Dendritic cell treated with granulocyte-macrophage colony-stimulating factor and Interleukin-4, amounts not matched to agents 40 ng/mL and 50 ng/mL, for 4 days (primary cell): Measurements from ENCODE around the gene ZNF423.

ENCODE experiments used
- H3K27ac Mint-ChIP-seq: one replicate; pipeline ENCODE4 v1.8.0; 2022; ENCODE audit warnings: mild to moderate bottlenecking, mixed read lengths
- H3K27me3 Mint-ChIP-seq: one replicate; pipeline ENCODE4 v1.8.0; 2022; ENCODE audit warnings: mild to moderate bottlenecking, mixed read lengths
- H3K36me3 Mint-ChIP-seq: one replicate; pipeline ENCODE4 v1.8.0; 2022; ENCODE audit warnings: low read depth, mixed read lengths
- H3K4me1 Mint-ChIP-seq: one replicate; pipeline ENCODE4 v1.8.0; 2022; ENCODE audit warnings: low read depth, mixed read lengths
- H3K4me3 Mint-ChIP-seq: one replicate; pipeline ENCODE4 v1.8.0; 2022; ENCODE audit warnings: mild to moderate bottlenecking, moderate library complexity, mixed read lengths
- H3K9me3 Mint-ChIP-seq: one replicate; pipeline ENCODE4 v1.8.0; 2022; ENCODE audit warnings: mixed read lengths
- intact Hi-C: fragments of 100-400 bp; cut with micrococcal nuclease; formaldehyde crosslinking; loops from one replicate; pipeline ENCODE4 v1.15.0; 2022

Gene ZNF423

GRCh38 chr16:49860593-49860992 lies 4.7 kb upstream of the ZNF423 start:
- Mint-ChIP-seq H3K4me1 (peaks cover 18% of the 10 kb centered on the region), H3K9me3 (no peaks in the 10 kb centered on the region), H3K27me3 (peaks cover 74% of the 10 kb centered on the region), H3K27ac (no peak overlapping the region), H3K4me3 (no peak overlapping the region), H3K36me3 (no peaks in the 10 kb centered on the region)
- intact Hi-C loops, result no loop called here

GRCh38 chr16:49859125-49859811 lies 3.4 kb upstream of the ZNF423 start:
- H3K27ac Mint-ChIP-seq, result no peak overlapping the region
- H3K9me3 Mint-ChIP-seq, result no peaks in the 10 kb centered on the region
- peak overlapping the region; percentile 68 for H3K4me3 Mint-ChIP-seq
- peaks cover 77% of the 10 kb centered on the region for H3K27me3 Mint-ChIP-seq
- intact Hi-C loops, result no loop called here
- H3K4me1 Mint-ChIP-seq, result peaks cover 18% of the 10 kb centered on the region
- H3K36me3 Mint-ChIP-seq, result no peaks in the 10 kb centered on the region

- Mint-ChIP-seq H3K4me3 (peak overlapping the region; percentile 68), H3K27me3 (peaks cover 78% of the 10 kb centered on the region), H3K36me3 (no peaks in the 10 kb centered on the region), H3K9me3 (no peaks in the 10 kb centered on the region), H3K4me1 (peaks cover 18% of the 10 kb centered on the region), H3K27ac (no peak overlapping the region)
- intact Hi-C loops, result no loop called here
Measured at GRCh38 chr16:49858200-49859124, 2.5 kb upstream of the ZNF423 start.

- intact Hi-C loops, result no loop called here
- peaks cover 82% of the 10 kb centered on the region for H3K27me3 Mint-ChIP-seq
- H3K27ac Mint-ChIP-seq, result no peak overlapping the region
- H3K36me3 Mint-ChIP-seq, result no peaks in the 10 kb centered on the region
- H3K4me3 Mint-ChIP-seq, result peak overlapping the region; percentile 74
- peaks cover 18% of the 10 kb centered on the region for H3K4me1 Mint-ChIP-seq
- H3K9me3 Mint-ChIP-seq, result no peaks in the 10 kb centered on the region
Measured at GRCh38 chr16:49857423-49858181, 1.7 kb upstream of the ZNF423 start.

- no peak overlapping the region for H3K27ac Mint-ChIP-seq
- H3K9me3 Mint-ChIP-seq, result no peaks in the 10 kb centered on the region
- H3K27me3 Mint-ChIP-seq, result peaks cover 81% of the 10 kb centered on the region
- intact Hi-C loops, result no loop called here
- H3K4me1 Mint-ChIP-seq, result peaks cover 18% of the 10 kb centered on the region
- no peaks in the 10 kb centered on the region for H3K36me3 Mint-ChIP-seq
- peak overlapping the region; percentile 75 for H3K4me3 Mint-ChIP-seq
Measured at GRCh38 chr16:49856672-49857330, 889 bp upstream of the ZNF423 start.

GRCh38 chr16:49855280-49855821 lies 561 bp downstream of the ZNF423 start:
- no peak overlapping the region for H3K27ac Mint-ChIP-seq
- peak overlapping the region; percentile 73 for H3K4me3 Mint-ChIP-seq
- intact Hi-C loops, result no loop called here

GRCh38 chr16:49854796-49855203 lies 1.1 kb downstream of the ZNF423 start:
- Mint-ChIP-seq H3K9me3 (no peaks in the 10 kb centered on the region), H3K4me1 (peaks cover 18% of the 10 kb centered on the region), H3K36me3 (no peaks in the 10 kb centered on the region), H3K27ac (no peak overlapping the region), H3K4me3 (peak overlapping the region; percentile 17), H3K27me3 (peaks cover 75% of the 10 kb centered on the region)
- intact Hi-C loops, result no loop called here

More at GRCh38 chr16:49855280-49855821, 561 bp downstream of the ZNF423 start:
- H3K36me3 Mint-ChIP-seq, result no peaks in the 10 kb centered on the region
- no peaks in the 10 kb centered on the region for H3K9me3 Mint-ChIP-seq
- H3K4me1 Mint-ChIP-seq, result peaks cover 18% of the 10 kb centered on the region
- H3K27me3 Mint-ChIP-seq, result peaks cover 76% of the 10 kb centered on the region

GRCh38 chr16:49854188-49854795 lies 1.6 kb downstream of the ZNF423 start:
- Mint-ChIP-seq H3K27me3 (peaks cover 75% of the 10 kb centered on the region), H3K4me1 (peaks cover 16% of the 10 kb centered on the region), H3K36me3 (no peaks in the 10 kb centered on the region), H3K27ac (no peak overlapping the region), H3K4me3 (no peak overlapping the region), H3K9me3 (no peaks in the 10 kb centered on the region)
- intact Hi-C loops, result no loop called here

- intact Hi-C loops, result no loop called here
- H3K9me3 Mint-ChIP-seq, result no peaks in the 10 kb centered on the region
- peaks cover under 1% of the 10 kb centered on the region for H3K4me1 Mint-ChIP-seq
- H3K27ac Mint-ChIP-seq, result no peak overlapping the region
- no peak overlapping the region for H3K4me3 Mint-ChIP-seq
- peaks cover 64% of the 10 kb centered on the region for H3K27me3 Mint-ChIP-seq
- no peaks in the 10 kb centered on the region for H3K36me3 Mint-ChIP-seq
Measured at GRCh38 chr16:49852279-49852678, 3.6 kb downstream of the ZNF423 start.

- Mint-ChIP-seq H3K4me1 (no peaks in the 10 kb centered on the region), H3K9me3 (no peaks in the 10 kb centered on the region), H3K4me3 (no peak overlapping the region), H3K36me3 (no peaks in the 10 kb centered on the region), H3K27ac (no peak overlapping the region), H3K27me3 (peaks cover 64% of the 10 kb centered on the region)
- intact Hi-C loops, result no loop called here
Measured at GRCh38 chr16:49851468-49851787, 4.5 kb downstream of the ZNF423 start.

GRCh38 chr16:49850558-49851467 lies 5.1 kb downstream of the ZNF423 start:
- peaks cover 61% of the 10 kb centered on the region for H3K27me3 Mint-ChIP-seq
- H3K4me3 Mint-ChIP-seq, result no peak overlapping the region
- no peak overlapping the region for H3K27ac Mint-ChIP-seq
- H3K9me3 Mint-ChIP-seq, result no peaks in the 10 kb centered on the region
- no peaks in the 10 kb centered on the region for H3K36me3 Mint-ChIP-seq
- intact Hi-C loops, result no loop called here
- no peaks in the 10 kb centered on the region for H3K4me1 Mint-ChIP-seq

GRCh38 chr16:49849754-49850108 lies 6.2 kb downstream of the ZNF423 start:
- Mint-ChIP-seq H3K4me3 (no peak overlapping the region), H3K27me3 (peaks cover 55% of the 10 kb centered on the region), H3K9me3 (no peaks in the 10 kb centered on the region), H3K36me3 (no peaks in the 10 kb centered on the region), H3K27ac (no peak overlapping the region), H3K4me1 (no peaks in the 10 kb centered on the region)
- intact Hi-C loops, result no loop called here
